RPMI8226 (cell line): ENCODE results near the gene PODXL2.
"Not testable (repeated sequence)": the region's sequence is repeated elsewhere in the genome, so short reads cannot be mapped to it uniquely, and the experiment has no call there.

Source experiments
- DNase-seq: peaks from one replicate; pipeline ENCODE4 v3.0.0-alpha.2; 2015

Gene PODXL2

DNA sequence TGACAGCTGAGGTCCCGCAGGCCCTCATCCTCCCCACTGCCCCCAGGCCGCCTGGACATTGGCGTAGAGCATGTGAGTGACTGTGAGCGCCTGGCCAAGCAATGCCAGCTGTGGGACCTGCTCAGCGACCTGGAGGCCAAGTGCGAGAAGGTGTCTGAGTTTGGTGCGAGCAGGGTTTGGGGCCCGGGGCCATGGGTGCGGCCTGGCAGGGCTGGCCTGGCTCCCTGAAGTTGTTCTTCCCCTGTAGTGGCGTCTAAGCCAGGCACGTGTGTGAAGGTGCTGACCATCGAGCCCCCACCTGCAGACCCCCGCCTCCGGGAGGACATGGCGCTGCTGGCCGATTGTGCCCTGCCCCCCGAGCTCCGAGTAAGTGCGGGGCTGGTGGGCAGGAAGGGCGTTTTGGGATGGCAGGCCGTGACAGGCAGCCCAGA lies 48.0 kb downstream of the PODXL2 start:
- DNase-seq, result no peak

DNA sequence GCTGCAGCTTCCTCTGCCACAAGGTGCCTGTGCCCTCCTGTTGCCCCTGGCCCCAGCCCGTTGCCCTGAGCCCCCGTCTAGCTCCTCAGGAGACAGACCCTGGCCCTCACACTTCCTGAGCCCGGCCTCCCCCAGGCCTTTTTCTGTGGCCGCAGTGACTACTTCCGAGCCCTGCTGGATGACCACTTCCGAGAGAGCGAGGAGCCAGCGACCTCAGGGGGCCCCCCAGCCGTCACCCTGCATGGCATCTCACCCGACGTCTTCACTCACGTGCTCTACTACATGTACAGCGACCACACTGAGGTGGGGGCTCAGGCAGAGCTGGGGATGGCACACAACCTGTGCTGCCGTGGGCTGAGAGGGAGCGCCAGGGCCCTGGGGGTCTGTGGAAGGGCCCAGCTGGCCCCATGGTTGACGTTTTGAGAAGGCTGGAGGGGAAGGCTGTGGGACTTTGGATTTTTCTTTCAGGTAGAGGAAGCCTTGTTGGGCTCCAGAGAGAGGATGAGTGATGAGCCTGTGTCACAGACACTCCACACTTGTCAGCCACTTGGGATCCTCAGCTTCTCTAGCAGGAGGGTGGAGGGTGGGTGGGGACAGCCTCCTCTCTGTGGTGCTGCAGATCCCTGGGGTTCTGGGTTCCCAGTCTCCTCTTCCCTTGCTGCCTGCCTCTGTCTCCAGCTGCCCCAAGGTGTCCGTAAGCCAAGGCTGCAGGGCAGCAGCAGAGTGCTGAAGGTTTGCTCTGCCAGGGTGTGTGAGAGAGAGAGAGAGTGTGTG lies 48.7 kb downstream of the PODXL2 start:
- DNase-seq, result no peak

DNA sequence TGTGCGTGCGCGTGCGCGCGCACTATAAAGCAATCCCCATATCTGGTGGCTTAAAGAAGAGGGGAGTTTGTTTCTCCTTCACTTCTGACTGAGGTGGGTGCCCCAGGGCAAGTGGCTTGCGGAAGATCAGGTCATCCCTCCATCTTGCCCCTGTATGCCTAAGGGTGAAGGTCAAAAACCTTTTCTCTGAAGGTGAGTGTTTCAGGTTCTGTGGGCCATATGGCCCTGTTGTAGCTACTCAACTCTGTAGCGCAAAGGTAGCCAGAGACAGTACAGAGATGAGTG lies 49.3 kb downstream of the PODXL2 start:
- DNase-seq, result no peak

DNA sequence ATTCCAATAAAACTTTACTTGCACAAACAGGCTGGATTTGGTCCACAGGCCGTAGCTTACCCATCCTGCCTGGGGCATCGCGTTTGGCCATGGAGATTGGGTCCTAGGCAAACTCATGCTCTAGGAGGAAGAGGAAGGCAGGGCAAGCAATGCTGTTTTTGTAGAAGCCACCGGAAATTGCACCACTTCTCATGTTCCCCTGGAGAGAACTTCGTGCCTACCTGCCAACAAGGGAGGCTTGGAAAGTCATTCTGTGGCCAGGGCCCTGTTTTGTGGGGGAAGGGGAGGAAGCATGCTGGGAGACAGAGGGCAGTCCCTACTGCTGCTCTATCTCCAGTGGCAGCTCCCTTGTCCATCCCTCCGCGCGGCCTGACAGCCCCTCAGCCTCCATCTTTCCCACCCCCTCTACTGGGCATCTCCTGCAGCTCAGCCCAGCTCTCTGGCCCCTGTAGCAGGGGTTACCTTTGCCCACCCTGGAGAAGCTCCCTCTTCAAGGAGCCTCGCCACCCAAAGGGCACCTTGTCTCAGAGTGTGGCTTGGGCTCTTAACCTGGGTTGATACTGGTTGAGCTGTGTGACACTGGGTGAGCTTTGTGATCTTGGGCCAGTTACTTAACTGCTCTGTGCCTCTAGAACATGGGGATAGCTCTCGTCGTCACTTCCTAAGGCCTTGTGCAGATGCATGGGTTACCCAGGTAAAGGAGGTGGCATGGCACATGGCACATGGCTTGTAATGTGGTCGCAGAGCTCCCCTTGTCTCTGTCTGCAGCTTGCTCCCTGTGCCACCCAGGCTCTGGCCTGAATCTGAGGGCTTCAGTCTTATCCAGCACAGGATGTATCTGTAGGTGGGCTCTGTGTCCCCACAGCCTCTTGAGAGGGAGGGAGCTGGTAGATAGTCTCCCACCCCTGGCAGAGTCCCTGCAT lies 49.9 kb downstream of the PODXL2 start:
- DNase-seq, result no peak

DNA sequence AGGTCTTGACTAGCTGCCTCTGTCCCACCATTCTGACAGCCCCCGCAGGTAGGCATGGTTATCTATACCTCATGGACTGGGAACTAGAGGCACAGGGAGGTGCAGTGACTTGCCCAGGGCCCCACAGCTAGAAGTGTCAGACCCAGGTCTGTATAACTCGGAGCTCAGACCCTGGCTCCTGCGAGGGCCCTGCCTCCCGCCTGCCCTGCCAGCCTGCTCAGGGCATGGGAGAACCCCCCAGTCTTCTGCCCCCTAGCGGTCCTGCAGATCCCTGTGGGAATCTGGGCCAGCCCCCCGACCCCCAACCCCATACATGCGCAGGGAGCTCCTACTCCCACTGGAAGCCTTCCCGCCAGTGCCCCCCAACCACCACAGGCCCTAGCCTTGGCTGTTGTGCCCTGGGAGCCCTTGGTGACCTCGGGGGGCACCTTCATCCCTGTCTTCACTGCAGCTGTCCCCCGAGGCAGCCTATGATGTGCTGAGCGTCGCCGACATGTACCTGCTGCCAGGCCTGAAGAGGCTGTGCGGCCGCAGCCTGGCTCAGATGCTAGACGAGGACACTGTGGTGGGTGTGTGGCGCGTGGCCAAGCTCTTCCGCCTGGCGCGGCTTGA lies 50.7 kb downstream of the PODXL2 start:
- no peak for DNase-seq

DNA sequence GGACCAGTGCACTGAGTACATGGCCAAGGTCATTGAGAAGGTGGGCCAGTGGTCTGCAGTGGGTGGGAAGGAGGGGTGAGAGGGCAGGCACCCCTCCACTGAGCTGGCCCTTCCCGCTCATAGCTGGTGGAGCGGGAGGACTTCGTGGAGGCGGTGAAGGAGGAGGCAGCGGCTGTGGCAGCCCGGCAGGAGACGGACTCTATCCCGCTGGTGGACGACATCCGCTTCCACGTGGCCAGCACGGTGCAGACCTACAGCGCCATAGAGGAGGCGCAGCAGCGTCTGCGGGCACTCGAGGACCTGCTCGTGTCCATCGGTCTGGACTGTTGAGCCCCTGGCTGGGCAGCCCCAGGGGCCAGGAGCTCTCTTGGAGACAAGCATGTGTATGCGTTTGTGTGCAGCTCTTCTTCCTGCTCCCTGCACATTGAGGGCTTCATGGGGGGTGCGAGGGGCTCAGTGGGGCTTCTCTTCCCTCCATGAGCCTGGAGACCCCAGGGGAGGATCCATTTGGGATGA lies 51.2 kb downstream of the PODXL2 start:
- DNase-seq, result no peak

DNA sequence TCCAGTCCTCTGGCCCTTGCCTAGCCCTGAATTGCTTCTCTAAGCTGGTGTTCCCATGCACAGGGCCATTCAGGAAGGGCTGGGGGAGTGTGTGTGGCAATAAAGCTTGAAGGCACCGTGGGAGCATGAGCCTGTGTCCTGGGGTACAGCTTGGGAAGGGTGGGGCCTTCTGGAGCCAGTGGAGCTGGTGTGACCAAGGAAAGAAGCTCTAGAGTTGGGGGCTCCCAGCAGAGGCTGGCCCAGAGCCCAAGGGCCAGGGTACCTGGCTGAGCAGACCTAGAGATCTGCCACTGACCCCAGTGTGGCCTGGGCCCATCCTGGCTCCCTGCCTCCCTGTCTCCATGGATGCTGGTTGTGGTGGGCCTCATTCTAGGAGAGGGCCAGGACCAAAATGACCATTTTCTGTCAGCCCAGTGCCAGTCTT lies 51.8 kb downstream of the PODXL2 start:
- no peak for DNase-seq

DNA sequence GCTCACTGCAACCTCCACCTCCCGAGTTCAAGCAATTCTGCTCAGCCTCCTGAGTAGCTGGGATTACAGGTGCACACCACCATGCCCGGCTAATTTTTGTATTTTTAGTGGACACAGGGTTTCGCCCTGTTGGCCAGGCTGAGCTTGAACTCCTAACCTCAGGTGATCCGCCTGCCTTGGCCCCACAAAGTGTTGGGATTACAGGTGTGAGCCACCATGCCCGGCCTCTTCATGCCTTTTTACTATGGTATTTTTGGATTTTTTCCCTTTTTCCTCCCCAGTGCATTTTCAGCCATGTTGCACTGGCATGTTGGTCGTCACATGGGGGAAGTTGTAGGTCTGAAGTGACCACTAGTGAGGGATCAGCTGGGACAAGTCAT lies 53.2 kb downstream of the PODXL2 start:
- not testable (repeated sequence) for DNase-seq

DNA sequence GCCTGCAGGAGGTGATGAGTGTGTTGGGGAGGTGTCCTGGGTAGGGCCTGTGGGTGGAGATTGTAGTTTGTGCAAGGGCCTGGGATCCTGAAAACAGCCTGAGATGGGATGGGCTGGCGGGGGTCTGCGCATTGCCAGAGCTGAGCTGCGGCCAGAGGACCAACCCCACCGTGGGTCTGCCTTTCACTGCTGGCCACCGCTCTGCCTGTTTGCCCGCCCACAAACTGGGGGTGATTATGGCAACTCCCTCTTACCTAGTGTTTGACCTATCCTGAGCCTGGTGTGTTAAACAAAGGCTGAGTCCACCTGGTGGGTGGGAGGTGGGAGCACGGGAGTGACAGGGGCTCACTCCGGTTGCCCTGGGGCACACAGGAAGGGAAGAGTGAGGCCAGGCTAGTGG lies 53.6 kb downstream of the PODXL2 start:
- no peak for DNase-seq

DNA sequence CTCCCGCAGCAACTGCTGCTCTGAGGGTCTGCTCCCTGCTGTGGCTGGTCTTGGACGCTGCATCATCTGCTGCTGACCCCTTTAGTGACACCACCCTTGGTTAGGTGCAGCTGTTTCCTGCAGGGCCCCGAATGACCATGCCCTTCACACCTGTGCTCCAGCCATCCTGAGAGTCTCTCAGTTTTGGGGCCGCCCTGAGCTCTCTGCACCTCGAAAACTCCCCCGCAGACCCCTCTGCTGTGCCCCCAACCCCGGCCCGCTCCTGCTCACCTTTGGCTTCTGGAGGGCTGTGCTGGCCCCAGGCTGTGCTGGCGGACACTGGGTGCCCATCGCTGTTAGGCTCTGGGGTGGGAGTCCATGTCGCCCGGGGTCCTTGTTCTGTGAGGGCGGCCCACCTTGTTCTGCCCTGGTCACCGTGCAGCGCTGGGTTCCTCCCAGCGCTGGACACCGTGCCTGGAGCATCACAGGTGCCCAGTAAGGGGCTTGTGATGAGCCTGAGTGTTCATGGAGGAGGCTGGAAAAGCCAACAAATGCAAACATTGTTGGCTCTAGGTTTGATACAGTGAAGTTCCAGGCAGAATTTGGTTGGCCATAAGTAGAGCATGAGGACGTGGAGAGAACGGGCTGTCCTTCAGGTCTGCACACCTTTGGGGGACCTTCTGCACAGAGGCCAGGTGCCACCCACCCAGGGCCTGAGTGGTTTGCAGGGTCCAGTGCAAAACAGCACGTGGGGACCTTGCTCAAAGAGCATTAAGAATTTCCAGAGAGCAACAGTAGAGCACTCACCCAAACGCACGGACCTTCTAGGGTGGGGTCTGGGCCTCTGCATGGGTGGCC lies 56.1 kb downstream of the PODXL2 start:
- DNase-seq, result peak; percentile 20

DNA sequence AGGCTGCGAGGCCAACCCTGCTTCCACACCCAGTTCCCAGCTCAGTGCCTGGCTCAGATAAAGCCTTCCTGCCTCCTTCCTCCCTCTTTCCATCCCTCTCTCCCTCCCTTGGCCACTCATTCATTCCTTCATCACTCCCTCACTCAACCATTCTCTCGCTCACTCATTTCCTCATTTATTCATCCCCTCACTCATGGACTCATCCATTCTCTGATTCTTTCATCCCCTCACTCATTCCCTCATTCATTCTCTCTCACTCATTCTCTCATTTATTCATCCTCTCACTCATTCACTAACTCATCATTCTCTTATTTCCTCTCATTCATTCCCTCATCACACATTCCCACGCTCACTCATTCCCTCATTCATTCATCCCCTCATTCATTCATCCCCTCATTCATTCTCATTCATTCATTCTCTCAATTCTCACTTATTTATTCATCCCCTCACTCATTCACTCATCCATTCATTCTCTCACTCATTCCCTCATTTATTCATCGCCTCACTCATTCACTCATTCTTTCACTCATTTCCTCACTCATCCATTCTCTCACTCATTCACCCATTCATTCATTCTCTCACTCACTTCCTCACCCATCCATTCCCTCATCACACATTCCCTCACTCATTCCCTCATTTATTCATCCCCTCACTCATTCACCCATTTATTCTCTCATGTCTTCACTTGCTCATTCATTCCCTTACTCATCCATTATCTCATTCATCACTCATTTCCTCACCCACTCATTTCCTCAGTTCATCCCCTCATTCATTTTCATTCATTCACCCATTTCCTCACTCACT lies 56.9 kb downstream of the PODXL2 start:
- DNase-seq, result no peak

DNA sequence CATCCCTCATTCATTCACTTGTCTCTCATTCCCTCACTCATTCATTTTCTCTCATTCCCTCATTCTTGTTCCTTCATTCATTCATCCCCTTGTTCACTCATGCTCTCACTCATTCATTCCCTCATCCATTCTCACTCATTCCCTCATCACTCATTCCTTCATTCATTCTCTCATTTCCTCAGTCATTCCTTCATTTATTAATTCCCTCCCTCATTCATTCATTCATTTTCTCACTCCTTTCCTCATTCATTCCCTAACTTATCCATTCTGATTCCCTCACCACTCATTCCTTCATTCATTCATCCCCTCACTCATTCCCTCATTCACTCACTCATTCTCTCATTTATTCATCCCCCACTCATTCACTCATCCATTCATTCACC lies 57.5 kb downstream of the PODXL2 start:
- DNase-seq, result no peak

DNA sequence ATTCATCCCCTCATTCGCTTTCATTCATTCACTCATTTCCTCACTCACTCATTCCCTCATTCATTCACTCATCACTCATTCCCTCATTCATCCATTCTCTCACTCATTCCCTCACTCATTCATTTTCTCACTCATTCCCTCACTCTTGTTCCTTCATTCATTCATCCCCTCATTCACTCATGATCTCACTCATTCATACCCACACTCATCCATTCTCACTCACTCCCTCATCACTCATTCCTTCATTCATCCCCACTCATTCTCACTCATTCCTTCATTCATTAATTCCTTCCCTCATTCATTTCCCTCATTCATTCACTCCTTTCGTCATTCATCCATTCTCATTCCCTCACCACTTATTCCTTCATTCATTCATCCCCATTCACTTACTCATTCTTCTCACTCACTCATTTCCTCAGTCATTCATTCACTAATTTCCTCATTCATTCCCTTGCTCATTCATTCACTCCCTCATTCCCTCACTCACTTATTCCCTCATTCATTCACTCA lies 58.3 kb downstream of the PODXL2 start:
- no peak for DNase-seq

DNA sequence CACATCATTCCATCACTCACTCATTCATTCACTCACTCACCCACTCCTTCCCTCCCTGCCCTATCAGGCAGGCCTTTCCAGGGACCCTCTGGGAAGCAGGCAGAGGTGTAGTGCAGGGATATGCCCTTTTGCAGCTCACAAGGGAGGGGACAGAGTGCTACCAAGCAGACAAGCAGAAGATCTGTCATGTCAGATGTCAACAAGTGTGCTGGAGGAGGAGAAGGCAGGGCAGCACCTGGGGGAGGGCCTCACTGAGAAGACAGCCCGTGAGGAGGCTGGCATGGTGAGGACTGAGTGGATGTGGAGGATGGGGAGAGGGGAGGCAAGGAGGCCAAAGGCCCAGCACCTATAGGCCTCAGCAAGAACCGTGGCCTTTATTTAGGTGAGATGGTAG lies 59.0 kb downstream of the PODXL2 start:
- no peak for DNase-seq

DNA sequence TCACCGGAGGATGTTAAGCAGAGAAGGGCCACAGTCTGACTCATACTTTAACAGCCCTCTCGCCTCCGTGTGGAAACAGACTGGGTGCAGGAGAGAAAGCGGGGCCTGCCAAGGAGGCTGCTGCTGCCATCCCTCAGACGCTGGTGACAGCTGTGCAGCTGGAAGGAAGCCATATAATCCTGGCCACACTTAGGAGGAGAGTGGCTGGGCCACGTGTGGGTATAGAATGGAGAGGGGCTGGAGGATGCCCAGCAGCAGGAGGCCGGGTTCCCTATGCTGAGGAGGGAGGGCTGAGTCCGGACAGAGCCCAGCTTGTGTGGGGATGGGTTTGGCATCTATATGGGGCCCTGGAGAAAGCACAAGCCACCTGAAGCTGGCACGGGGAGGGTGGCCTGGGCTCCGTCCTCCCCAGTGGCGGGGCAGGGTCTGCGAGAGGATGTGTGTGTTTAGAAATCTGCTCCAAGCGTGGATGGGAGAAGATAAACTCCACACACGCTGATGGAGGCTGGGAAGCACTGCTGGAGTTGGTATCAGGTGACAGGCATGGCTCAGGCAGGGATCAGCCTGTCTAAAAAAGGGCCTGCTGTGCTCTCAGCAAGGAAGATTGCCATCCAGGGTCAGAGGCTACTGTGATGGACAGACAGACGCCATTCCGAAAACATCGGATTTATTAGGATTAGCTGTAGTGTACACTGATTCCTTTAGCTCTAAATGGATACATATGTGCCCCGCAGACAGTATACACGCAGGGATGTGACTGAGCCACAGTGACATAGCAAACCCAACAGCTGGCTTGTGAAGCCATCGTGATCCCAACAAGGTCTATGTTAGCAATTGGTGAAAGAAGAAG lies 59.7 kb downstream of the PODXL2 start:
- no peak for DNase-seq

DNA sequence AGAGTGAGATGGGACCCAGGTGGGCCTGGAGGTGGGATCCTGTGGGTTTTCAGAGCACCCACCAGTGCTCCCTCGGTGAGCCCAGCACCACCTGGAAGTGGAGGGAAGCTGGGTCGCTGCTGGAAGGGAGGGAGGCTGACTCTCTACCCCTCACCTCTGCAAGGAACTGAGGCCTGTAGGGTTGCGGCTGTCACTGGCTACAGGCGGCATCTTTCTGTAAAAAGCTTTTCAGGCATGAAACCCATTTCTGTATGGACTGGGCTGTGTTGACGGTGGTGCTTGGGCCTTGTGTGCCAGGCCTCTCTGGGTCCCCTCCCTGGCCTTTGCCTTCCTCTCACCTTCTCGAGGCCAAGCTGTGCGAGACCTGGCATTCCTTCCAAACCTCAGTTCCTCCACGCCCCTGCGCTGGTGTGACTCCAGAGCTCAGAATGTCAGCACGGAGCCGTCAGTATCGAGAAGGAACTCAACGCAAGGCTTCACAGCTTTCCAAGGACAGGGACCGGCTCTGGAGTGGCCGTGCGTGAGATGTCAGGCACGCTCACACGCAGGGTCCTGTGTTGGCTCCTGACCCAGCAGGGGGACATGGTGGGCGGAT lies 60.4 kb downstream of the PODXL2 start:
- DNase-seq, result no peak

DNA sequence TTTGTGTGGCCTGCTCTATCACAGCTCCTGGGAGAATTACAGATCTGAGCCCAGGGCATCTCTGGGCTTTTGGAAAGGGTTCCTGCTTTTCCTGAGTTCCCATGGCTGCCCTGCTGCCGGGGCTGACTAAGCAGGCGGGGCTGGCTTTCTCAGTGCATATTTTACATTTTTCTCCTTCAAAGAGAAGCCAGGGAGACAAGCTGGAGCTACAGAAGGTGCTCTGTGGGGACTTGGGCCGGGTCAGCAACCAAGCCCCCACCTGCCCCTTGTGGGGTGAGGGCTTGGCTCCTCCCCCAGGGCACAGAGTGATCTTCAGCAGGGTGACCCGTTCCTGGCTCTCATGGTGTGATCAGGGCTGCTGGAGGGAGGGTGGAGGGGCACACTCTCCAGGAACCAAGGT lies 61.1 kb downstream of the PODXL2 start:
- no peak for DNase-seq

DNA sequence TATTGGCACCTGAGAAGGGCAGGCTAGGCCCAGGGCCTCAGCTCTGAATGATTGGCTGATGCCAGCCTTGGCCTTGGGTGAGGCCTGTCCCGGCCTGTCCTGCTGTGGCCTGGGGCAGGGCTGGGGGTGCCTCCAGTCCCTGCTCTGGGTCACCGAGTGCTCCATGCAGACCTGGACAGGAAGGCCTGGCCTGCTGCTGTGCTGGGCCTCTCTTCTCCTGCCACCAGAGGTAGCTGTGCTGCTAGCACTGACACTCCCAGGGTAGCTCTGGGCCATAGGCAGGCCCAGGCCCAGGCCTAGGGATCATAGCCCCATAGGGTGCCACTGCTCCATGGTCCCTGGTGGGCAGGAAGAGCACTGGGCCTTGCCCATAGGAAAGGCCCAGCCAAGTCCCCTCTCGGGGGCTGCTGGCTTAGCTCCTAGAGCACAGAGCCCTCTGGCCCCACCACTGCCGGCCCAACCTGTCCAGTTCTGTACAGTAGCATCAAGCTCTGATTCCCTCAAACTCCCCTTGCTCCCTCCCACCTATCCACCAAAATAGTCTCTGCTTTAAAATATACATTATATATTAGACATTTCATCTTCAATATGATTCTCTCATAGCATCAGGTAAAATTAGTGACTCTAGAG lies 62.0 kb downstream of the PODXL2 start:
- peak; percentile 30 for DNase-seq

DNA sequence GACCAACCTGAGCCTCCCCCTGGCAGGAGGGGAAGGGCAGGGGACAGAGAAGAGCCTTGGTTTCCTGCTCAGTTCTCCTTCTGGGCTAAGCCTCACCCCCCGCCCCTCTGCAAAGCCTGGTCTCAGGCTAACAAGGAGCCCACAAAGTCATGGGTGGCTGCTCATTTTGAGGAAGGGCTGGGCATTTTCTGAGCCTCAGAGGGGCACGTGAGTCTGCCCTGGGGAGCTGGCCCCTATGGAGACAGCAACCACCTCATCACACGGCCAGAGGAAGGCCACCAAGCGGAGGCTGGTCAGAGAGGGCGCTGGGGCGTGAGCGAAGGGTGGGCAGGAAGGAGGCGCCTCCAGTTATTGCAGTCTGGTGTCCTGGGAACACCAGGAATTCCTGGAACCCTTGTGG lies 62.5 kb downstream of the PODXL2 start:
- no peak for DNase-seq

DNA sequence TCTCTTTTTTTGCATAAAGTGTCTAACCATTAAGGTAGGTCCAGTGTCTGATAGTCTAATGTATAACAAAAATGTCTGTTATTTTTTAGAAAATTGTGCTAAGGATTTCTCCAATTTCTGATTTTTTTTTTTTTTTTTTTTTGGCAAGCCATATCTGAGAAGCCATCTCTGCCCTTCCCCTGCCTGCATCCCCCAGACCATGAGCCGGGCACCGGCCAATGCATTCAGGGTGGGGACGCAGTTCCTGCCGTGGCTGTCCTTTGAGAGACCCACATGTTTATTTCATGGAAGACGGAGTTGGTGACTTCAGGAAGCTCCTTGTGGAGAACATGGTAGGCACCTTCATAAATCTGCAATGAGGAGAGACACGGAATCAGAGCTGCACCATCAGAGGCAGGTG lies 63.0 kb downstream of the PODXL2 start:
- DNase-seq, result no peak
